ENCODE data around the gene CACNA1B.
"Not testable (repeated sequence)": the region's sequence is repeated elsewhere in the genome, so short reads cannot be mapped to it uniquely, and the experiment has no call there.

DNA sequence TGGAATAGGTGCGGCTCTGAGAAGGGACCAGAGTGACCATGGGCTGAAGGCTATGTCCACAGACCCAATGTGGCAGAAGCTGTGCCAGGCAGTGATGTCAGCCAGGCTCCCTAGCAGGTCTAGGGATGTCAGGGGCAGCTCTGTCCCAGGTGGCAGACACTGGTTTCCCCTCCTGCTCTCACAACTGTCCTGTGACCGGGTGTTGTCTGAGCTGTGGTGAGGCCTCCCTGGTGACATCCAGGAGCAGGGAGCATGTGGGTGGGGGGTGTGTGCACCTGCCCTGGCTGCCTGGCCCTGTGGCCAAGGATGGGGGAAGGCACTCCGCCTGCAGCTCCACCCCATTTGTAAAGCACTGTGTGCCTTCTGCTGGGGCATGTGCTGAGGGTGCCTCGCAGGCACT, 257.0 kb downstream of the CACNA1B start:
- TF ChIP-seq, protein P1, sequence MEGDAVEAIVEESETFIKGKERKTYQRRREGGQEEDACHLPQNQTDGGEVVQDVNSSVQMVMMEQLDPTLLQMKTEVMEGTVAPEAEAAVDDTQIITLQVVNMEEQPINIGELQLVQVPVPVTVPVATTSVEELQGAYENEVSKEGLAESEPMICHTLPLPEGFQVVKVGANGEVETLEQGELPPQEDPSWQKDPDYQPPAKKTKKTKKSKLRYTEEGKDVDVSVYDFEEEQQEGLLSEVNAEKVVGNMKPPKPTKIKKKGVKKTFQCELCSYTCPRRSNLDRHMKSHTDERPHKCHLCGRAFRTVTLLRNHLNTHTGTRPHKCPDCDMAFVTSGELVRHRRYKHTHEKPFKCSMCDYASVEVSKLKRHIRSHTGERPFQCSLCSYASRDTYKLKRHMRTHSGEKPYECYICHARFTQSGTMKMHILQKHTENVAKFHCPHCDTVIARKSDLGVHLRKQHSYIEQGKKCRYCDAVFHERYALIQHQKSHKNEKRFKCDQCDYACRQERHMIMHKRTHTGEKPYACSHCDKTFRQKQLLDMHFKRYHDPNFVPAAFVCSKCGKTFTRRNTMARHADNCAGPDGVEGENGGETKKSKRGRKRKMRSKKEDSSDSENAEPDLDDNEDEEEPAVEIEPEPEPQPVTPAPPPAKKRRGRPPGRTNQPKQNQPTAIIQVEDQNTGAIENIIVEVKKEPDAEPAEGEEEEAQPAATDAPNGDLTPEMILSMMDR (IDR thresholded peaks at IDR 0.05): not testable (repeated sequence)
- TF ChIP-seq ZFX (IDR thresholded peaks at IDR 0.05; ENCODE audit: borderline replicate concordance): not testable (repeated sequence)
